ENCODE results near the gene ZNF672.
"Not testable (repeated sequence)": the region's sequence is repeated elsewhere in the genome, so short reads cannot be mapped to it uniquely, and the experiment has no call there.

The ZNF672 gene

DNA sequence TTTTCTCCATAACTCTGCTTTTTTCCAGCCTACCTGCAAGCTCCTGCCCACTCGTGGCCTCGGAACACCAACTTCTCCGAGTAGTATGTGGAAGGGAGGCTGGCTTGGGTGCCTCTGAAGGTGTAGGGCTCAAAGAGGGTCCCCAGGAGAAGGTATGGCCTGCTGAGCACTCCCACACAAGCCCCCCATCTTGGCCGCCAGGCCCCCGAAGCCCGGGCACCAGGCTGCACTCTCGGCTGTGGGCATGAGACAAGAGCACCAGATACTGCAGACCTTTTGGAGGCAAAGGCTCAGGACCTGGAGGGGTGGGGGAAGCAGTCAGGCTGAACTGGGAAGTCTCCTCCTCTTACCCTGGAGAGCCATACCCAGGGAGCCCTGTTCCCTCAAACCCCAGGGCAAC, 19.2 kb downstream of the ZNF672 start:
- no peak for DNase-seq

DNA sequence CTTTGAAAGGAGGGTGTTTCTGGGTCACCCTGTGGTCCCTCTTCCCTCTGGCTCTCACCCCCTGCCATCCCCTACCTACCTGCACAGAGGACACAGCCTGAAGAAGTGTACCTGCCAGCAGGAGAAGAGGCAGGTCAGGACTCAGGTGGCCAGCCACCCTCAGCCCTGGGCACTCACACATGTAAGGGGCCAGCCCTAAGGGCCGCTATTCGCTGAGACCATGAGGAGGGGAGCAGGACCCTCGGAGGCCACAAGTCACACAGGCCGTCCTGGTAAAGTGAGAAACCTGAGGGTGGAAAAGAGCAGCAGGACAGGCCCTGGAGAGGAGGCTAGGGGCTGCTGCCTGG, 19.7 kb downstream of the ZNF672 start:
- DNase-seq = no peak

DNA sequence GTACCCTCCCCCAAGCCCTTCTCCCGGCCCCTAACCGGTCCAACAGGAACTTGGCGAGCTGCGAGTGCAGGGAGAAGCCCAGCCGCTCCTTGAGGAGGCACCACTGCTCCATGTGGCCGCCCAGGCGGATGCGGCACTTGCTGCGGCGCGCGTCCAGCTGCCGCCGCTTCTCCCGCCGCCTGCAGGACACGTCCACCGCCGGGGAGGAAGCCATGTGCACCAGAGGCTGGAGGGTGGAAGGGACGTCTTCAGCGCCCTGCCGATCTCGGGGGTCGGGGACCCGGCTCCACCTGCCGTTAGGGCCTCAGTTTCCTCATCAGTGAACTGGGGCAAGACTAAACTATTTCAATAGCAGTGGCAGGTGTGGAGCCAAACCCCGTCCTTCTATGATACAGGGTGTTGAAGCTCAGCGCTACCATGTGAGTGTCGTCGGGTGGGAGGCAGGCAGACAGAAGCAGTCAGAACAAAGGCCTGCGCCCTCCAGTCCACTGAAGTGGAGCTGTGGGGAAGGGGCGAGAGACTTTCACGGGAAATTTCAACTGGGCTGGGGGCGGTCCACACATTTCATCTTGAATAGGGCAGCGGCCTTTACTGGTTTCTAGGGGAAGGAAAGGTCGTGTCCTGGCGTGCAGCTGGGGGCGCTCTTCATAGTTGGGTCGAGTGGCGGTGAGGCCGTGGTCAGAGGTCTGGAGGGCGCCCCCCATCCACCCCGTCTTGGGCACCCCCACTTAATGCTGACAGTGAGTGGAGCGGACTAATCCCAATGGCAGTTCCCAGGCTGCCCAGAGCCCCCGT, 20.3 kb downstream of the ZNF672 start:
- peak; percentile 28 for DNase-seq

DNA sequence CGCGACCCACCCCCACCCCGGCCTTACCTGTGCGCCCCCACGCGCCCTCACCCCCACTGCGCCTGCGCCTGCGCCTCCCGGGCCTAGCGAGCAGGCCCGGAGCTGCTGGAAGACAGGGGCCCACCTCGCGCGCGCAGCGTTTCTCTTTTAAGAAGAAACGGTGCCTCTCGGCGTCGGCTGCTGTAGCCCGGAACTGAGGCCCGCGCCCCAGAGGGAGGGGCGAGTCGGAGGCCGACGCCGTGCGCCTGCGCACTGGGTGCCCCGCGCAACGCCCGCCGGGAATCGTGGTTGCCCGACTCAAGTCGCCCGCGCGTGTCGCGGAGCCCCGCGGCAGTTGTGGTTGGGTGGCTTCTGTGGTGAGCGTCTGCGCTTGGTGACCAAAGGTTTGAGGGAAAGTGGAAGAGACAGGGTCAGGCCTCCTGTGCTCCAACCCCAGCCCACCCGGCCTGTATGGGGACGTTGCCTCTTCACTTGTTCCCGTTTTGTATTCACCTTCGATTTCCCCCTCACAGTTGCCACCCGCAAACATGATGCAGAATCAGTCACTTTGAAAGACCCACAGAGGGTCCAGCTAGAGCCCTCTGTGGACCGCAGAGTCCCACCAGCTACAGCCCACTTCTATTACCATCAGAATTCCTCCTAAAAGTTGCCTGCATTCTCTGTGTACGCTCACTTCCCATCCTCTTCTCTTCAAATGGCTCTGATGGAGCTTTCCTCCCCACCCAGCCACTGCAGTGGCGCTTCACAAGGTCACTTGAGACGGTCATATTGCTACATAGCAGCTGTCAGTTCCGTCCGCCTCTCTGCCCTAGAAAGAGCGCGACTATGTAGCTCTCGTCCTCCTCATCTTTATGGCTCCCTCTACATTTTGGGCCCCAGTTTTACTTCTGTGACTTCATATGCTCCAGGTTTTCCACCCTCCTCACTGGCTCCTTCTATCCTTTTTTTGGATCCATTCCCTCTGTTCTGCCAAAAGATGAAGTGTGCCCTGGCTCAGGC, 21.2 kb downstream of the ZNF672 start, which contains the start of gene ZNF692:
ZNF692 (minus strand) TSS at position 195 of the 999 bp plus-strand sequence. CDS start 776 bp downstream, outside the sequence.
- DNase-seq = peak; percentile 95

DNA sequence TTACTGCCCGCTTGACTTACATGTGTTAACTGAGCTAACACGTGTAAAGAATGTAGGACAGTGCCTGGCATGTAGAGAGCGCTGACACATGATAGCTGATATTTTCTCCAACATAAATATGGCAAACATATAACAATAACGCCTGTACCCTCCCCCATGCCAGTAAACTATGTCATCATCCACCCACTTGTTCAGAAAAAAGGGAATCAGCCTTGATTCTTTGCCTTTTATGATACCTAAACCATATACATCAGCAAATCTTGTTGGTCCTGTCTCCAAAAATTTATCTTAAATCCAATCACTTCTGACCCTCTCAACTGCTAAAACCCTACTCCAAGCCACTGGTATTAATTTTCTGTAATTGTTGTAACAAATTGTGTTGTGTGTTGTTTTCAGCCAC, 22.0 kb downstream of the ZNF672 start:
- no peak for DNase-seq

DNA sequence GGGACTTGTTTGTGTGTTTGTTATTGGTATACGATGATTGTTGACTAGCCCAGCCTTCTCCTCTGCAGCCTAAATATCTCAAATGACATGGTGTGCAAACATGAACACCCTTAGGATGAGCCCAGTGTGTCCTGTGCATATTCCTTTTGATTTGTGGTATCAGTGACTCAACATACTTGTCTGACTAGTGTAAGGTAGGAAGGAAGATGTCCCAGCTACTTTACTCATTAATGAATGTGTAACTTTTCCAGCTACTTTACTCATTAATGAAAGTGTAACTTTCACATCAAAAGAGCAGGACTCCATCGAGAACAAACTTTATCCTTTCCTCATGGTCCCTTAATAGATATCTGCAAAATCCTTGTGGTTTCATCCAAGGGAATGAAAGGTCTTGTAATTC, 23.6 kb downstream of the ZNF672 start:
- DNase-seq = no peak

DNA sequence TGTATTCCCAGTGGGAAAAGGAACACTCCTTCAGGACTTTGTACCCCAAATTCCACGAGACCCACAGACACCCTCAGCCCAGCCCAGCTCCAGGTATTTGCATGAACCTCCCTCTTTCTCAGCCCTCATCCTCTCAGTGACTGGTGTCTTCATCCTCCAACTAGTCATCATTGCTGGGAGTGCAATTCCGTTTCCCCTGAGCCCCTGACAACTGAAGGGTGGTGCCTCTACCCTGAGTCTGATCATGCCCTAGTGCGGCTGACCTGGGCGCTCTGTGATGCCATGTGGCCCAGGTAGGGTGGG, 24.6 kb downstream of the ZNF672 start:
- no peak for DNase-seq

DNA sequence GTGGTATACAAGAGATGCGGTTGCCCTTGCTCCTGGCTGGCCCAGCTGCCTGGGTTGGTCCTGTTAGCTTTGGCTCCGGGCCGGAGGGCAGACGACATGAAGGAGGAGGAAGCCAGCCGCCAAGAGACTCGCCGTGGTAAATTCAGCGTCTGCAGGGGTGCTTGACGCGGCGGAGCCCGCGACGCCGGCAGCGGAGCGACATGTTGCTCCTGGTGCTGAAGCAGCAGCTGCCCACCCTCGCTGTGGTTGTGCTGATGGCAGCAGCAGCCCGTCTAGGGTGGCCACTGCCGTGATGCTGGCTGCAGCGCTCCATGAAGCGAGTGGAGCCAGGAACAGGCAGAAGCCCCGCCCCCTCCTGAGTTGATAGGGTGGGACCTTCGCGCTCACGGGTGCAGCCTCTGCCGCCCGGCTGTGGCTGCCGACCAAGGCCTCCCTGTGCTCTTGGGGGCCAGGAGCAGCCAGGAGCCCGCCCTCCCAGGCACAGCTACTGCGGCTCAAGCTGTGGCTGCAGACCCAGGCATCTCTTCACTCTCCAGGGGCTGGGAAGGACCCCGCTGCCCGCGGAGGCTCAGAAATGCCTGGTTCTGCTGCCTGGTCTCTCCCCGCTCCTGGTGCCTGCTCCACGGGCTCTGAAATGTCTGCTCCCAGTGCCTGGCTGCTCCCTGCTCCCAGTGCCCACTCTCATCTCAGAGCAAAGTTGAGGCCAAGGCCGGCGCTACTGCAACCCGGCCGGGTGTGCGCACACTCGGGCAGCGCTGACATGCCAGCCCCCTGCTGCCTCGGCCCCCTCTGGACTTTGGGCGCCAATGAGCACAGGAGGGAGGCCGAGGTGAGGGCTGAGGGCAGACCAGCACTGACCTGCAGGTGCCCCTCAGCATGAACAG, 25.2 kb downstream of the ZNF672 start:
- DNase-seq = peak; percentile 78

DNA sequence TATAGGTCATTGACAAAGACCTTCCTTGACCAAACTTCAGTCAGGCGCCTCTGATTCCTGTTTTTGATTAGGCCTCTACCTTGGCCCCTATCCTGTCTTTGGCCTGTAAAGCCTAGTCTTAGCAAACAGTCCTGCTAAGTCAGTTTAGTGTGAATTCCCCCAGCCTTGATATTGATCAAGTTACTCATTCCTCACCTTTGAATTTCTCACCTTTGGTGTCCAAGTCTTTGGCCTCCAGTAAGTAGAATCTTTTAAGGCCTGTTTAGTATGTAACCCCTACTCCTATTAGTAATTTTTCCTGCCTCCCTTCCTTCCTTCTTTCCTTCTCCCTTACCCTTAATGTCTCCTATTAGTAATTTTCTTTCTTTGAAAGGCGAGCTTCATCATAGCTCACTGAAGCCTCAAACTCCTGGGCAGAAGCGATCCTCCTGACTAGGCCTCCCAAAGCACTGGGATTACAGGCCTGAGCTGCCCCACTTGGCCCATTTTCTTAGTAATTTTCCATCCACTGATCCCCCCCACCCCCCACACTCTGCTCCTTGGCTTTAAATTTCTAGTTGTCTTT, 33.9 kb downstream of the ZNF672 start:
- DNase-seq = no peak

DNA sequence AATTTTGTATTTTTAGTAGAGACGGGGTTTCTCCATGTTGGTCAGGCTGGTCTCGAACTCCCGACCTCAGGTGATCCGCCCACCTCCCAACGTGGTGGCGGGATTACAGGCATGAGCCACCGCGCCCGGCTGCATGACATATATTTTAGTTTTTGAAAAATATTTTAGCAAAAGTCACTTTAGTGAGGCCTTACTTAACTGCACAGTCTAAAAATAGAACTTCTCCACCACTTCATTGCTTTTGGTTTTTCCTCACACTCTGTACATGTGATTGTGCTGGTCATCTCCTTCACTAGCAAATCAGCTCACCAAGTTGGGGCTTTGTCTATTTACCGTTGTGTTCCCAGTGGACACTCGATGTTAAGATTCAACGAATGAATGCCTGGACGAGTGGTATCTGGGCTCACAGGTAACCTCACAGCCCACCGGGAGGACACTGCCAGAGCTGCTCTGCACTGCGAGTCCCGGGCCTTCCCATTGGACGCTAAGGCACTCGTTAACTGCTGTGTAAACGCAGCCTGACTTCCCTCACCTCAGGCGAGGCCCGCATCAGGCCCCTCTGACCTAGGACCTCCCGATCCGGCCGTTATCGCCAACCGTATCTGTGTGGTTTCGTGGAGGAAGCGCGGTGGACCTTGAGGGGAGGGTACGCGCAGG, 34.9 kb downstream of the ZNF672 start:
- peak; percentile 22 for DNase-seq

DNA sequence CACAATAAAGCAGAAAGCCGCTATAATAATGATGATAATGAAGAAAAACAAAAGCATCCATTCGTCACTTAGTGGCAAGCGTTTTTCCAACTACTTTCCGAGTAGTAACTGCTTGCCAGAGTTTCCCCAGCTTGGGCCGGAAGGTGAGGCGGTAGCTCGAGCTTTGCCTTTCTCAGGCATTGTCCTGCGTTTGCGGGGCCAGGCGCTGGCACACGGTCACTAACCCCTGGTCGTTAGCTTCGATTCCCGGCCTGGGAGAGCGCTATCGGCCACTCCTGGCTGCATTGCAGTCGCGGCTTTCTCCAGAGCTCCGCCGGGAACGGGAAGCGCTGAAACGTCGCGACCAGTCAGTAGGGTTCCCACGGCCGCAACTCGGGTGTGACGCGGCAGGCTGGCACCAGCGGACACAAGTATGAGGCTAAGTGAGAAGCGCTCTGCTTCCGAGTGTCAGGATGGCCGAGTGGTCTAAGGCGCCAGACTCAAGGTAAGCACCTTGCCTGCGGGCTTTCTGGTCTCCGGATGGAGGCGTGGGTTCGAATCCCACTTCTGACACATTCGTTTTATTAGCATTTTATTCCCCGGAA, 35.5 kb downstream of the ZNF672 start:
- DNase-seq = peak; percentile 89

DNA sequence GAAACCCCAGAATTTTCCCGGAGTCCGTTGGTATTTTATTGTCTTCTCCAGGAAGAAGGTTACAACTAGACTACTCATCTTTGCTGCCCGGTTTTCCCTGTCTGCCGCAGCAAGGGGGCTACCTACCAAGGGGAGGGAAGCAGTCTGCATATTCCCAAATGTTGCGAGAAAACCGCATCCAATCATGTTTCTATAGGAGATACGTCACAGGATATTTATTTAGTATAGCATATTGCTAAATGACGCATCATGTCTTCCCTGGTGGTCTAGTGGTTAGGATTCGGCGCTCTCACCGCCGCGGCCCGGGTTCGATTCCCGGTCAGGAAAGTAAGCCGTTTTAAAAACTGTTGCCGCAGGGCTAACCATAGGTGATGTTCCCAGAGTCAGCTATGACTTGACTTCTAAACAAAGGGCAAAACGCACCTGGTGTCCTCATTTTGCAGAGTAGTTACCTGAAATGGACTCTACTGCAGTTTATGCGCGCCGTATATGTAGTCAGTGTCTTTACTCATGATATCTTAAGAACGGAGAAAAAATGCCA, 36.0 kb downstream of the ZNF672 start:
- peak; percentile 87 for DNase-seq

DNA sequence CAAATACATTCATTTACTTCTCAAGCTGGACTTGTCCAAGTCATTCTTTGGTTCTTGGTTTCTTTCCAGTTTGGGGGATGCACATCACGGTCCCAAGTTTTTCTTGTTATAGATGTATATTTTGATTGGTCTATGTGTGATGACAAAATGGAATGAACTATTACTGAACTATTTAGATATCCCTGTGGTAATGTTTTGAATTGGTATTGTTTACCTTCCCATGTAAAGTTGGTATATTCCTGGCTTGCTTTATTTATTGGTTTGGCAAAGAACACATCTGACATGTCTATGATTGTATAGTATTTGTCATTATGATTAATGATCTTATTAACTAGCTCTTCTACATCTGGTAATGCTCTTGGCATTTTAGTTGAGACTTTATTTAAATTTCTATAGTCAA, 43.2 kb downstream of the ZNF672 start:
- DNase-seq = no peak

DNA sequence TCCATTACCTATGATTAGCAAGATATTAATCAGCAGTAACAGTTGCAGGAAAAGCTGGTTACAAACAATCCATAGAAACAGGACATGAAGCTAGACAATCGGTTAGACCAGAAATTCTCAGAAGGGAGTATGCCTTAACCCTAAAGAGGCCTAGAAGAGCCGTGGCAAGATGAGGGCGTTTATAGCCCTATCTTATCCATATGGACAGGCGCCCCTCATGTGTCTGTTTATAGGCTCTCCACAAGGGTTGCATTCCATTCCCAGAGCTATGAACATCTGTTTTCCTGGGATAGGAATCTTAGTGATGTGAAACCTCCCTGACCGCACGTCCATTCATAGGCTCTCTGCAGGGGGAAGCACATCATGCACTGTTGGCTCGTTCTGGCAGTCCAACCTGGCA, 44.4 kb downstream of the ZNF672 start:
- not testable (repeated sequence) for DNase-seq

DNA sequence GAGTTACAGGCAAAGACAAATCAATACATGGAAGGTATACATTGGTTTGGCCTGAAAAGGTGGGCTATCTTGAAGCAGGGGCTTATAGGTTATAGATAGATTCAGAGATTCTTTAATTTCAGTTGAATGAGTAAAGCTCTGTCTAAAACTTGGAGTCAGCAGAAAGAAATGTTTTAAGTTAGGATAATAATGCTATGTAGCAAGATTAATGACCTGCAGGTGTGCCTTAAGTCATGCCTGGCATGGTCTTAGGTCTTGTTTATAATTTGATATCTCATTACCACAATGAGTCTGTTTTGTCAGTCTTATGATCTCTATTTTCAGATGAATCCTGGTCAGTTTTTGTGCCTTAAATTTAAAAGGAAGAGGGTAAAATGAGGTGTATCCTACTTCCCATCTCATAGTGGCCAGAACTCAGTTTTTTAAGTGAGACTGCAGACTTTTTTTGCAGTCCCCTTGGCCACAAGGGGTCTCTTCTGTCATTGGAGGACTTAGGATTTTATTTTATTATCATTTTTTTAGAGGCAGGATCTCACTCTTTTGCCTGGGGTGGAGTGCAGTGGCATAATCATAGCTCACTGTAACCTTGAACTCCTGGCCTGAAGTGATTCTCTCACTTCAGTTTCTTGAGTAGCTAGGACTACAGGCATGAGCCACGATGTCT, 46.7 kb downstream of the ZNF672 start:
- DNase-seq = no peak

DNA sequence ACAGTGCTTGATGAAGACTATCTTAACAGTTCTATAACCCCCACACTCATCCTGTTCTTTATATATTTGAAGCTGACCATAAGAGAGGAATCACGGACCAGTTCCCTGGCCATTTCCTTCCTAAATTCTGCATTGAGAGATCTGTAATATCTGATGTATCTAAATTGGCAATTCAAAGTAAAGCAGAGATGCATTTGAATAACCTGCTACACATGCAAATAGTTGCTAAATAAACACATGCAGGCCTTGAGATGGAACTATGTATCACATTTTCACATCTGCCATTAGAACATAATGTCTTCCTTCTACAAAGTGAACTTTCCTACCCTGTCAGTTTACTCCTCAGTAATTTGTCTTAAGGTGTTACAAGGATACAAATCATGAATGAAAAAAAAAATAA, 47.6 kb downstream of the ZNF672 start:
- no peak for DNase-seq

DNA sequence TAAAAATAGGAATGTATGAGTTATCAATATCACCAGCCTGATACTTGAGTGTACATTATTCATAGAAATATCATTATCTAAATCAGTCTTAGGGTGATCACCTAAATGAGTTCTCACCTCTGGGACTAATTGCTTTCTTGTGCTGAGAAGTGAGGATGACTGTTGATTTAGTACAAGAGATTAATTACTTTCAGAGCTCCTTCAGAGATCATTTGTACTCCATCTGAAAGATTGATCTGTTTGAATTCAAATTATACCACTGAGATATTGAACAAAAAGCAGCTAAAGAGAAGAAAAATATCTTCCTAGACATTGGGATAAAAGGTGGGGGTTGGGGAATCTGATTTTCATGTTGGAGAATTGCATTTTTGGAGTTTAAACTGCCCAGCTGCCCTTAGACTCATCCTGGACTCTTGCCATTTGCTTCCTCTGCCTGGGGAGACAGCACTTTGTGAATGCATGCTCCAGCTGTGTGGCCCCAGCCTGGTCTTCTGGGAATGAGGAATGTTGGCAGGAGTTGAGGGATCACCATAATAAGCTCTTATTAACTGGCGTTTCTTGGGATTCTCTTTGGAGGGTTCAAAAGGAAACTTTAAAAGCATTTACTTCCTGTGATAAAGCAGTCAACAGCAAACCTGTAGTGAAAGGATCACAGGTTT, 48.3 kb downstream of the ZNF672 start:
- no peak for DNase-seq

DNA sequence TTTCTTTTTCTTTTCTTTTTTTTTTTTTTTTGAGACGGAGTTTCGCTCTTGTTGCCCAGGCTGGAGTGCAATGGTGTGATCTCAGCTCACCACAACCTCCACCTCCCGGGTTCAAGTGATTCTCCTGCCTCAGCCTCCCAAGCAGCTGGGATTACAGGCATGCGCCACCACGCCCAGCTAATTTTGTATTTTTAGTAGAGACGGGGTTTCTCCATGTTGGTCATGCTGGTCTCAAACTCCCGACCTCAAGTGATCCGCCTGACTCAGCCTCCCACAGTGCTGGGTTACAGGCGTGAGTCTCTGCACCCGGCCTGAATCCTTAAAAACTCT, 51.9 kb downstream of the ZNF672 start:
- not testable (repeated sequence) for DNase-seq

DNA sequence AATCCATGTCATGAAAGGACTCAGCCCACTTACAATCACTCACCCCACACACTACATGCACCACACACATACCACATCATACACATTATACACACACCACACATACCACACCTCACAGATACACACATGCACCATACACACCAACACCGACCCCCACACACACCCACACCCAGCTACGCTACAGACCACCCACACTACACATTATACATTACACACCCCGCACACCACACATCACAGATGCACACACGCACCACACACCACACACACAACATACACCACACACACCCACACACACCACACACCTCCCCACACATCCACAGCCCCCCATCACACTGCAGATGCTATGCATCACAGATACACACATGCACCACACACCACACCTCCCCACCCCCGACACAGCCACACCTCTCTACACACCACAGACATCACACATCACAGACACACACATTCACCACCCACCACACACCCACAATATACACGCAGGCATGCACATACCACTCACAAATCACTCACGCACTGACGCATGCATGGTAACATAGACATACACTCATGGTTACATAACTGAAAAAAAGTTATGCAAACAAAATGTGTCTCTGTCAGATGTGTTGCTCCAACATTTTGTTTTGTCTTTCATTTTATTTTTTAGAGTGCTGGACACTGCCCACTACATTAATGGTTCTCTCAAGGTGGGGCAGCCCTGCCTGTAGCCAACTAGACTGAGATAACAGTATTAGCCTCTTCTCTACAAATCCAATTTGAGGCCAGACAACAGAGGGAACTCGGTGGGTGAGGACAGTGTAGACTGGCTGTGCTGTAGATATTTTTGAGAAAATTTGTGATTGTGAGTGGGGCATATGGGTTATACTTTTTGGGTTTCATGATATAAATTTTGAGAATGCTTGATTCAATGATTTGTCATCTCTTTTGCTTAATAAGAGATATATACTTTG, 52.8 kb downstream of the ZNF672 start:
- DNase-seq = no peak

Measured in NCI-H2107 (cell line).